Heart left ventricle (tissue), 13 donors: ENCODE measurements around the gene MISP.

ENCODE experiments used
- CTCF ChIP-seq, 12 donors: fragments of 200-600 bp; sonication (generic) in 4 of 12; IDR thresholded peaks; one replicate each; pipeline versions ENCODE4 v1.5.0 to v1.8.0; 2018 to 2022; ENCODE audit warnings: antibody characterized with exemption in 12 of 12, mild to moderate bottlenecking in 5 of 12
- POLR2A ChIP-seq, 2 donors: fragments of 450-650 bp; IDR thresholded peaks; one replicate each; pipeline ENCODE4 v1.6.1; 2017; ENCODE audit warnings: antibody characterized with exemption in 2 of 2, mild to moderate bottlenecking in 2 of 2, moderate library complexity in 2 of 2
- donor health status: ischemic (EF 13 %, LVEDD 7.1; RV severe dilation, severe dysfunction).
- donor health status: DM: no; HTN: yes; CAD: no.
- donor health status: DM: no; HTN: no; CAD: no.
- donor health status: ischemic (EF 25% LVEDD 6.9; RV normal size, moderate dysfunction).
- donor health status: ischemic (EF 25% LVEDD 5.7; RV mildly dilated, moderate dysfunction).
- donor health status: ischemic (EF 35%, LVEDD 5.7; RV mildly dilated, moderate dysfunction).
- donor health status: nonischemic (EF 11% LVEDD 7.7; RV severe dilation, severe dysfunction).
- donor health status: DM: yes; HTN: yes; CAD: no.
- donor health status: PGD.
- donor health status: ischemic (EF 29% LVEDD 5.4; RV normal size, mild dysfunction).
- donor health status: nonischemic (EF 23%, LVEDD 6.1; RV moderate dilation, normal function).

GRCh38 chr19:743168-743687 is 7.7 kb upstream of the MISP start:
- TF ChIP-seq CTCF (IDR thresholded peaks at IDR 0.05), result no peak
- no peak for TF ChIP-seq POLR2A (IDR thresholded peaks at IDR 0.05)
